A549 (cell line): ENCODE measurements around the gene ZDHHC24. TPM values are rescaled to one million over a fixed set of nuclear protein-coding genes. Genes with fewer than 3 reads are reported as not detected.
A peak's percentile ranks its signal among the peaks of the same experiment; 100 is the strongest.

Experiments used
- BCL3 ChIP-seq: fragments of >200 bp; sonication (Bioruptor Twin); formaldehyde crosslinking; IDR thresholded peaks from 3 replicates; pipeline ENCODE4 v1.6.1; 2016
- BHLHE40 ChIP-seq: IDR thresholded peaks from 2 replicates; pipeline ENCODE4 v1.6.1; 2012; ENCODE audit warnings: low read depth, low read length, inconsistent platforms
- CBX2 ChIP-seq: fragments of 200-600 bp; sonication (generic); IDR thresholded peaks from 2 replicates; pipeline ENCODE4 v1.6.1; 2016; ENCODE audit warnings: low read depth, mild to moderate bottlenecking, borderline replicate concordance
- CEBPB ChIP-seq, 2 experiments: fragments of >200 bp in 1 of 2; sonication (Bioruptor Twin) in 1 of 2; formaldehyde crosslinking in 1 of 2; IDR thresholded peaks; 2 replicates each; pipeline ENCODE4 v1.6.1; 2012 to 2016
- CHD4 ChIP-seq: fragments of 200-600 bp; sonication (generic); IDR thresholded peaks from 2 replicates; pipeline ENCODE4 v1.6.1; 2016; ENCODE audit warnings: antibody characterized with exemption, mild to moderate bottlenecking, borderline replicate concordance
- E2F6 ChIP-seq: IDR thresholded peaks from 2 replicates; pipeline ENCODE4 v1.6.1; 2012; ENCODE audit warnings: low read depth, borderline replicate concordance
- EHF ChIP-seq: fragments of 250-450 bp; sonication (Bioruptor Pico); IDR thresholded peaks from 2 replicates; pipeline ENCODE4 v1.5.0; 2020; ENCODE audit warnings: mild to moderate bottlenecking
- EHMT2 ChIP-seq: fragments of 200-600 bp; sonication (generic); IDR thresholded peaks from 2 replicates; pipeline ENCODE4 v1.6.1; 2016; ENCODE audit warnings: antibody characterized with exemption, low read depth, mild to moderate bottlenecking, moderate library complexity
- ELK1 ChIP-seq: fragments of 150-350 bp; IDR thresholded peaks from 2 replicates; pipeline ENCODE4 v1.6.1; 2014; ENCODE audit warnings: low read depth, mild to moderate bottlenecking, low read length
- FOSB ChIP-seq: fragments of 250-450 bp; sonication (Bioruptor Pico); IDR thresholded peaks from 2 replicates; pipeline ENCODE4 v1.5.0; 2020; ENCODE audit warnings: mild to moderate bottlenecking, moderate library complexity
- GATA3 ChIP-seq: IDR thresholded peaks from 2 replicates; pipeline ENCODE4 v1.6.1; 2012; ENCODE audit warnings: borderline replicate concordance
- HOXA7 ChIP-seq: fragments of 250-450 bp; sonication (Bioruptor Pico); IDR thresholded peaks from 2 replicates; pipeline ENCODE4 v1.5.0; 2020; ENCODE audit warnings: mild to moderate bottlenecking, moderate library complexity
- HOXB13 ChIP-seq: fragments of 250-450 bp; sonication (Bioruptor Pico); IDR thresholded peaks from 2 replicates; pipeline ENCODE4 v1.5.0; 2020; ENCODE audit warnings: low read depth, mild to moderate bottlenecking, moderate library complexity
- KDM1A ChIP-seq: fragments of 200-600 bp; sonication (generic); IDR thresholded peaks from 2 replicates; pipeline ENCODE4 v1.6.1; 2016; ENCODE audit warnings: low read depth, mild to moderate bottlenecking
- MAX ChIP-seq: IDR thresholded peaks from 2 replicates; pipeline ENCODE4 v1.6.1; 2012
- MYC ChIP-seq: IDR thresholded peaks from 2 replicates; pipeline ENCODE4 v1.6.1; 2012; ENCODE audit warnings: mild to moderate bottlenecking, inconsistent platforms, low read length, improper control_type of control experiment, borderline replicate concordance
- NFE2L2 ChIP-seq: fragments of 150-350 bp; conservative IDR thresholded peaks from 2 replicates; pipeline ENCODE4 v1.6.1; 2014; ENCODE audit warnings: low read length
- NPAS2 ChIP-seq: fragments of 250-450 bp; sonication (Bioruptor Pico); IDR thresholded peaks from 2 replicates; pipeline ENCODE4 v1.8.0; 2022; ENCODE audit warnings: mild to moderate bottlenecking, moderate library complexity, borderline replicate concordance
- POLR2A ChIP-seq: IDR thresholded peaks from 2 replicates; pipeline ENCODE4 v1.6.1; 2012; ENCODE audit warnings: mild to moderate bottlenecking, low read length
- POLR2AphosphoS2 ChIP-seq: conservative IDR thresholded peaks from 2 replicates; pipeline ENCODE4 v1.6.1; 2012; ENCODE audit warnings: low read length, improper control_type of control experiment, inconsistent platforms
- RAD21 ChIP-seq, 2 experiments: fragments of >200 bp in 1 of 2; sonication (Bioruptor Twin) in 1 of 2; formaldehyde crosslinking in 1 of 2; IDR thresholded peaks in 1 of 2; conservative IDR thresholded peaks in 1 of 2; 2 replicates in 1 of 2; 3 replicates in 1 of 2; pipeline ENCODE4 v1.6.1; 2012 to 2018; ENCODE audit warnings: inconsistent platforms in 1 of 2
- RARB ChIP-seq: fragments of 250-450 bp; sonication (Bioruptor Pico); IDR thresholded peaks from 2 replicates; pipeline ENCODE4 v1.8.0; 2021; ENCODE audit warnings: mild to moderate bottlenecking, moderate library complexity
- RCOR1 ChIP-seq: fragments of 150-350 bp; IDR thresholded peaks from 2 replicates; pipeline ENCODE4 v1.6.1; 2014; ENCODE audit warnings: antibody characterized with exemption, low read length, low read depth
- REST ChIP-seq: fragments of 200-600 bp; sonication (generic); IDR thresholded peaks from 2 replicates; pipeline ENCODE4 v1.6.1; 2016; ENCODE audit warnings: antibody characterized with exemption, mild to moderate bottlenecking, moderate library complexity
- RFX5 ChIP-seq: fragments of 450-650 bp; IDR thresholded peaks from 2 replicates; pipeline ENCODE4 v1.7.1; 2014; ENCODE audit warnings: antibody characterized with exemption, mild to moderate bottlenecking, moderate library complexity
- RNF2 ChIP-seq: fragments of 200-600 bp; sonication (generic); IDR thresholded peaks from 2 replicates; pipeline ENCODE4 v1.6.1; 2016; ENCODE audit warnings: low read depth, mild to moderate bottlenecking, antibody characterized with exemption, moderate library complexity, borderline replicate concordance
- ZC3H11A ChIP-seq: fragments of 450-650 bp; IDR thresholded peaks from 2 replicates; pipeline ENCODE4 v1.6.1; 2014; ENCODE audit warnings: antibody characterized with exemption, mild to moderate bottlenecking
- ZFP36 ChIP-seq: fragments of 450-650 bp; IDR thresholded peaks from 2 replicates; pipeline ENCODE4 v1.6.1; 2014; ENCODE audit warnings: borderline replicate concordance; ENCODE audit not compliant: partially characterized antibody
- ZNF302 ChIP-seq: fragments of 250-450 bp; sonication (Bioruptor Pico); IDR thresholded peaks from 2 replicates; pipeline ENCODE4 v1.9.0; 2021; ENCODE audit warnings: inconsistent platforms, mild to moderate bottlenecking, moderate library complexity
- ZSCAN20 ChIP-seq: fragments of 250-450 bp; sonication (Bioruptor Pico); IDR thresholded peaks from 2 replicates; pipeline ENCODE4 v1.8.0; 2022; ENCODE audit warnings: mild to moderate bottlenecking, moderate library complexity
- polyA plus RNA-seq, 4 experiments: library from polyadenylated mRNA; depleted of rRNA in 3 of 4; stranded (reverse); fragments of >200 nt; fragmentation: RNase III in 1 of 4; extraction: RNeasy Plus Mini Kit Qiagen cat#74134 plus additional on column Dnase treatment in 1 of 4; gene quantifications; 2 replicates in 3 of 4; 3 replicates in 1 of 4; pipeline ENCODE4 v1.2.3, GENCODE V29; 2011 to 2017
- TF ChIP-seq, protein P1 (sequence below): fragments of >200 bp; sonication (Bioruptor Twin); formaldehyde crosslinking; IDR thresholded peaks from 2 replicates; pipeline ENCODE4 v1.6.1; 2016
- TF ChIP-seq, protein P2 (sequence below): fragments of 250-450 bp; sonication (Bioruptor Pico); IDR thresholded peaks from 2 replicates; pipeline ENCODE4 v1.5.0; 2020; ENCODE audit warnings: low read depth, mild to moderate bottlenecking, moderate library complexity
- TF ChIP-seq, protein P3 (sequence below): IDR thresholded peaks from 2 replicates; pipeline ENCODE4 v1.6.1; 2012

ZDHHC24 gene
- polyA plus RNA-seq, 2 of the 4 experiments (the other 2 are of a cell fraction) = 8.6 to 8.7 TPM

DNA sequence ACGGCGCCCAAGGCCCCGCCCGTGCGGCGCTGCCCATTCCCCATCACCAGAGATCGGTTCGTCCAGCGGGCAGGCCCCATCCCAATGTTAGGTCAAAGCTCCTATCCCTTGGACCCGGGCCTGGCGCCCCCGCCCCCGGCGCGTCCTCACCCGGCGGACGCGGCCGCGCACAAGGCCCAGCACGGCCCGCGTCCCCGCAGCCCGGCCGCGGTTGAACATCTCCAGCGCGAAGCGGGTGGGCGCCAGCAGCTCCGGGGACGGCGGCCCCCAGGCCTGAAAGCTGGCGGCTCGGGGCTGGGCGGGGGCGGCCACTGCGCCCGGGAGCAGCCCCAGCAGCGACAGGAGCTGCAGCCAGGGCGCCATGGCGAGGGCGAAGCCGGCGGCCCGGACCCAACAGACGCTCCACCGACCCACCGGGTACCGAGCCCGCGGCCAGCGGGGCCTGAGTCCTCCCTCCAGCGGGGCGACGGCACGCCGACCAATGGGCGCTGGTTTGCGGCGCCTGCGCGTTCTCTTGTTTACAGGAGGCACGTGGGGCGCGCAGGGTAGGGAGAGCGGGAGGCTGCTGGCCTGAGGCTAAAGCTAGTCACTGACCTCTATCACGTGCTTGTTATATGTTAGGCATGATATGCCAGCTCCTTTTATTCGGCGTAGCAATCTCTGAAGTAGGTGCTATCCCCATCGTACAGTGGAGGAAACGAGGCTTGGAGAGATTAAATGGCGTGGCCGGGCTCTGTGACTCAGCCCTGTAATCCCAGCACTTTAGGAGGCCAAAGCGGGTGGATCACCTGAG lies 22.5 kb upstream of the ZDHHC24 start, which contains the start of gene CTSF (continued):
- TF ChIP-seq, protein P1, sequence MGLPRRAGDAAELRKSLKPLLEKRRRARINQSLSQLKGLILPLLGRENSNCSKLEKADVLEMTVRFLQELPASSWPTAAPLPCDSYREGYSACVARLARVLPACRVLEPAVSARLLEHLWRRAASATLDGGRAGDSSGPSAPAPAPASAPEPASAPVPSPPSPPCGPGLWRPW = no peak
- TF ChIP-seq CBX2 (no peak), E2F6 (peak; percentile 99), KDM1A (no peak), NFE2L2 (no peak), CHD4 (no peak), BHLHE40 (peak; percentile 63; the same call in 1 of the 2 replicates), ZNF302 (0 out of 2 replicates have a peak, but pooled peaks have one; percentile 62), RFX5 (no peak), RNF2 (no peak), MAX (peak; percentile 100), FOSB (CRISPR knock-in tag) (no peak), ZC3H11A (no peak), RCOR1 (no peak), ZSCAN20 (CRISPR knock-in tag) (no peak), RARB (no peak), CEBPB (IDR thresholded peaks at IDR 0.05) (no peak), EHMT2 (no peak), GATA3 (no peak), REST (no peak), ELK1 (no peak), MYC (no peak; the same call in 1 of the 2 replicates), BCL3 (no peak), EHF (CRISPR knock-in tag) (peak; percentile 36; the same call in 1 of the 2 replicates), NPAS2 (no peak), RAD21 (conservative IDR thresholded peaks at IDR 0.05 in 1 of 2, IDR thresholded peaks at IDR 0.05 in 1 of 2) (no peak), POLR2AphosphoS2 (no peak), POLR2A (peak; percentile 53), ZFP36 (no peak), HOXA7 (CRISPR knock-in tag) (no peak), HOXB13 (CRISPR knock-in tag) (0 out of 2 replicates have a peak, but pooled peaks have one; percentile 71)
- TF ChIP-seq, protein P2, sequence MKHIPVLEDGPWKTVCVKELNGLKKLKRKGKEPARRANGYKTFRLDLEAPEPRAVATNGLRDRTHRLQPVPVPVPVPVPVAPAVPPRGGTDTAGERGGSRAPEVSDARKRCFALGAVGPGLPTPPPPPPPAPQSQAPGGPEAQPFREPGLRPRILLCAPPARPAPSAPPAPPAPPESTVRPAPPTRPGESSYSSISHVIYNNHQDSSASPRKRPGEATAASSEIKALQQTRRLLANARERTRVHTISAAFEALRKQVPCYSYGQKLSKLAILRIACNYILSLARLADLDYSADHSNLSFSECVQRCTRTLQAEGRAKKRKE (CRISPR knock-in tag) = peak; percentile 79; the same call in 1 of the 2 replicates
- TF ChIP-seq, protein P3, sequence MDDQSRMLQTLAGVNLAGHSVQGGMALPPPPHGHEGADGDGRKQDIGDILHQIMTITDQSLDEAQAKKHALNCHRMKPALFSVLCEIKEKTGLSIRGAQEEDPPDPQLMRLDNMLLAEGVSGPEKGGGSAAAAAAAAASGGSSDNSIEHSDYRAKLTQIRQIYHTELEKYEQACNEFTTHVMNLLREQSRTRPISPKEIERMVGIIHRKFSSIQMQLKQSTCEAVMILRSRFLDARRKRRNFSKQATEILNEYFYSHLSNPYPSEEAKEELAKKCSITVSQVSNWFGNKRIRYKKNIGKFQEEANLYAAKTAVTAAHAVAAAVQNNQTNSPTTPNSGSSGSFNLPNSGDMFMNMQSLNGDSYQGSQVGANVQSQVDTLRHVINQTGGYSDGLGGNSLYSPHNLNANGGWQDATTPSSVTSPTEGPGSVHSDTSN = no peak
